ENCODE measurements around the gene SCG2.

SCG2 gene

GRCh38 chr2:223576873-223577272 lies 25.3 kb downstream of the SCG2 start:
- no peak for DNase-seq (ENCODE audit: low read depth)

GRCh38 chr2:223570784-223571183 lies 31.4 kb downstream of the SCG2 start:
- no peak for DNase-seq (ENCODE audit: low read depth)

- no peak for DNase-seq (ENCODE audit: low read depth)
Measured at GRCh38 chr2:223566396-223566795, 35.8 kb downstream of the SCG2 start.

- DNase-seq (ENCODE audit: low read depth) = no peak
Measured at GRCh38 chr2:223563462-223563861, 38.7 kb downstream of the SCG2 start.

- DNase-seq (ENCODE audit: low read depth) = no peak
Measured at GRCh38 chr2:223562078-223562477, 40.1 kb downstream of the SCG2 start.

GRCh38 chr2:223560749-223561435 lies 41.3 kb downstream of the SCG2 start:
- DNase-seq (ENCODE audit: low read depth) = no peak

GRCh38 chr2:223558970-223559369 lies 43.2 kb downstream of the SCG2 start:
- DNase-seq (ENCODE audit: low read depth) = no peak

- DNase-seq (ENCODE audit: low read depth) = no peak
Measured at GRCh38 chr2:223554923-223555322, 47.2 kb downstream of the SCG2 start.

- no peak for DNase-seq (ENCODE audit: low read depth)
Measured at GRCh38 chr2:223549215-223549614, 52.9 kb downstream of the SCG2 start.

GRCh38 chr2:223548194-223548593 lies 54.0 kb downstream of the SCG2 start:
- no peak for DNase-seq (ENCODE audit: low read depth)

Measured in T-helper 22 cell (primary cell).